GM10266 (cell line): Measurements from ENCODE around the gene NR2F1-AS1.
"Not testable (repeated sequence)": the region's sequence is repeated elsewhere in the genome, so short reads cannot be mapped to it uniquely, and the experiment has no call there.

Experiments used
- DNase-seq: peaks from one replicate; pipeline ENCODE4 v3.0.0; 2012; ENCODE audit errors: extremely low spot score
- TF ChIP-seq, protein P1 (sequence below): IDR thresholded peaks from 2 replicates; pipeline ENCODE4 v1.5.1; 2012; ENCODE audit warnings: mild to moderate bottlenecking, low read depth; ENCODE audit not compliant: control insufficient read depth, insufficient read depth; ENCODE audit errors: missing control alignments

NR2F1-AS1 gene

DNA sequence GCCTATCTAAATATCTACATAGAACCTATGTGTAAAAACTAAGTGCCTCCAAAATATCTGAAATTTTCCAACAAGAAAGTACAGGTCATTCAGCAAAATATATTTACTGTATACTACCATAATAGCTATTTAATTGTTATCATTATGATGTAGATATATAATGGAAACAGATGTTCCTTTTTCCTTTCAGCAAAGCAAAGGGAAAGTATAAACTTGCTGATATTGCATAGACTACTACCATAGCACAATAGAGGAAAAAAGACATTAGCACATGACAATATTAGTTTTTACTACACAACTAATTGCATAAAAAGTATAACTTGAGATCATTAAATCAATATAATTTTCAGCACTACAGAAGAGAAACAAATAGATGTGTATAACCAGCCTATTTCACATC lies 14.9 kb downstream of the NR2F1-AS1 start:
- TF ChIP-seq, protein P1, sequence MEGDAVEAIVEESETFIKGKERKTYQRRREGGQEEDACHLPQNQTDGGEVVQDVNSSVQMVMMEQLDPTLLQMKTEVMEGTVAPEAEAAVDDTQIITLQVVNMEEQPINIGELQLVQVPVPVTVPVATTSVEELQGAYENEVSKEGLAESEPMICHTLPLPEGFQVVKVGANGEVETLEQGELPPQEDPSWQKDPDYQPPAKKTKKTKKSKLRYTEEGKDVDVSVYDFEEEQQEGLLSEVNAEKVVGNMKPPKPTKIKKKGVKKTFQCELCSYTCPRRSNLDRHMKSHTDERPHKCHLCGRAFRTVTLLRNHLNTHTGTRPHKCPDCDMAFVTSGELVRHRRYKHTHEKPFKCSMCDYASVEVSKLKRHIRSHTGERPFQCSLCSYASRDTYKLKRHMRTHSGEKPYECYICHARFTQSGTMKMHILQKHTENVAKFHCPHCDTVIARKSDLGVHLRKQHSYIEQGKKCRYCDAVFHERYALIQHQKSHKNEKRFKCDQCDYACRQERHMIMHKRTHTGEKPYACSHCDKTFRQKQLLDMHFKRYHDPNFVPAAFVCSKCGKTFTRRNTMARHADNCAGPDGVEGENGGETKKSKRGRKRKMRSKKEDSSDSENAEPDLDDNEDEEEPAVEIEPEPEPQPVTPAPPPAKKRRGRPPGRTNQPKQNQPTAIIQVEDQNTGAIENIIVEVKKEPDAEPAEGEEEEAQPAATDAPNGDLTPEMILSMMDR = no peak
- DNase-seq = no peak

GRCh38 chr5:93557021-93557604 lies 23.9 kb downstream of the NR2F1-AS1 start:
- DNase-seq = no peak
- TF ChIP-seq, protein P1 = no peak

DNA sequence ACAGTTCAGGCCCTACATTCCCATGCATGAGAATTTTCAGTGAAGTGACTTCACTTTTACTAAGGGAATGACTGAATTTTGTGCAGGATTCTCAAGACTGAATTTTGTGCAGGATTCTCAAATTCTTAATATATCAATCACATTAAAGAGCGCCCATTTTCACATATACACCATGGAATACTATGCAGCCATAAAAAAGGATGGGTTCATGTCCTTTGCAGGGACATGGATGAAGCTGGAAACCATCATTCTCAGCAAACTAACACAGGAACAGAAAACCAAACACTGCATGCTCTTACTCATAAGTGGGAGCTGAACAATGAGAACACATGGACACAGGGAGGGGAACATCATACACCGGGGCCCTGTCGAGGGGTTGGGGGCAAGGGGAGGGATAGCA lies 31.4 kb downstream of the NR2F1-AS1 start:
- DNase-seq = not testable (repeated sequence)

GRCh38 chr5:93545872-93546271 lies 35.1 kb downstream of the NR2F1-AS1 start:
- TF ChIP-seq, protein P1 = no peak
- DNase-seq = no peak

GRCh38 chr5:93532370-93532769 lies 48.6 kb downstream of the NR2F1-AS1 start:
- TF ChIP-seq, protein P1 = no peak
- DNase-seq = no peak

GRCh38 chr5:93521815-93522214 lies 59.2 kb downstream of the NR2F1-AS1 start:
- DNase-seq = not testable (repeated sequence)

- TF ChIP-seq, protein P1 = no peak
Measured at GRCh38 chr5:93519740-93520139, 61.3 kb downstream of the NR2F1-AS1 start.

DNA sequence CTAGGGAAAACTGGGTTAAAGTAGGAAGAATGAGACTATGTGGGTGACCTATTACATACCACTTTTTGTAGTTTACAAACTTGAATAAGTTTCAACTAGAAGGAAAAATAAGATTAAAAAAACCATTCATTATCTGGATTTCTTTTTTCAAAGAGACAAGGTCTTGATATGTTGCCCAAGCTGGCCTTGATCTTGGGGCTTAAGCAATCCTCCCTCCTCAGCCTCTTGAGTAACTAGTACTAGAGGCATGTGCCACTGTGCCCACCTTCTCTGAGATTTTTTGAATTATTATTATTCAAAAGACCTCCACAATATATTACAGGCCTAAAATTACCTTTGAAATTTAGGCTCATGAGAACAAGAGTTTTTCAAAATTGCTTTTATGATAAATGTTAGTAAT lies 63.2 kb downstream of the NR2F1-AS1 start:
- no peak for DNase-seq
- TF ChIP-seq, protein P1 = no peak

More at GRCh38 chr5:93519740-93520139, 61.3 kb downstream of the NR2F1-AS1 start:
- no peak for DNase-seq
